SJCRH30 (cell line): ENCODE results near the gene KRT84. TPM values are rescaled to one million over a fixed set of nuclear protein-coding genes. Genes with fewer than 3 reads are reported as not detected.

Source experiments
- DNase-seq, 2 experiments: peaks; one replicate each; pipeline ENCODE4 v3.0.0-alpha.2; 2015 to 2020
- H3K27ac ChIP-seq: fragments of 250-450 bp; sonication (Bioruptor Pico); 2 replicates; pipeline ENCODE4 v1.5.1; 2020; ENCODE audit warnings: mild to moderate bottlenecking, moderate library complexity
- H3K27me3 ChIP-seq: fragments of 250-450 bp; sonication (Bioruptor Pico); 2 replicates; pipeline ENCODE4 v1.5.1; 2020; ENCODE audit warnings: mild to moderate bottlenecking, moderate library complexity
- H3K36me3 ChIP-seq: fragments of 250-450 bp; sonication (Bioruptor Pico); 2 replicates; pipeline ENCODE4 v1.5.1; 2020; ENCODE audit warnings: mild to moderate bottlenecking, moderate library complexity
- H3K4me1 ChIP-seq: fragments of 250-450 bp; sonication (Bioruptor Pico); 2 replicates; pipeline ENCODE4 v1.5.1; 2020; ENCODE audit warnings: mild to moderate bottlenecking, moderate library complexity
- H3K4me3 ChIP-seq: fragments of 250-450 bp; sonication (Bioruptor Pico); 2 replicates; pipeline ENCODE4 v1.5.1; 2020; ENCODE audit warnings: mild to moderate bottlenecking, moderate library complexity
- H3K9me3 ChIP-seq: fragments of 250-450 bp; sonication (Bioruptor Pico); replicated peaks from 2 replicates; pipeline ENCODE4 v1.5.1; 2020; ENCODE audit warnings: mild to moderate bottlenecking, moderate library complexity
- total RNA-seq: library from RNA; depleted of rRNA; stranded (reverse); fragments of >200 nt; shearing (Covaris generic); gene quantifications from 2 replicates; pipeline ENCODE4 v1.2.3, GENCODE V29; 2014

KRT84 gene
- total RNA-seq, 1 experiment from 2014 or later: not detected

DNA sequence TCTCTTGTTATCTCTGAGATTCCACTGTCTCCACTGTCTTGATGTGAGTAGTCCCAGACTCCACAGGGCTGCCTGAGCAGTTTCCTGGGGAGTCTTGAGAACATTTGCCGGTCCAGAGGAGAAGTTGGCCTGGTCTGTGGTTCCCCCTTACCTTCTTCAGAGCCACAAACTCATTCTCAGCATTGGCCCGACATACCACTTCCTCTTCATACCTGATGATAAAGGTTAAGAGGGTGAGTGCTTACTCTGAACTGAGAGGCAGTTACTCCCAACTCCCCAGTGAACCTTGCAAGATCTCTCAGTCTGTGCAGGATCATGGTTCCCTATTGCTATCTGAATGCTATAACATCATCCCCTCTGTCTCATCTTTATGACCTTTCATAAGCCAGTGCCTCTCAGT lies 2.6 kb downstream of the KRT84 start:
- H3K36me3 ChIP-seq: no peaks in the 10 kb centered on the region
- no peaks in the 10 kb centered on the region for H3K4me1 ChIP-seq
- H3K27me3 ChIP-seq: 0 out of 2 replicates have a peak, but pooled peaks cover 6% of the 10 kb centered on the region
- H3K27ac ChIP-seq: no peak overlapping the region
- H3K4me3 ChIP-seq: no peak overlapping the region
- no peak for DNase-seq
- H3K9me3 ChIP-seq: no peaks in the 10 kb centered on the region

DNA sequence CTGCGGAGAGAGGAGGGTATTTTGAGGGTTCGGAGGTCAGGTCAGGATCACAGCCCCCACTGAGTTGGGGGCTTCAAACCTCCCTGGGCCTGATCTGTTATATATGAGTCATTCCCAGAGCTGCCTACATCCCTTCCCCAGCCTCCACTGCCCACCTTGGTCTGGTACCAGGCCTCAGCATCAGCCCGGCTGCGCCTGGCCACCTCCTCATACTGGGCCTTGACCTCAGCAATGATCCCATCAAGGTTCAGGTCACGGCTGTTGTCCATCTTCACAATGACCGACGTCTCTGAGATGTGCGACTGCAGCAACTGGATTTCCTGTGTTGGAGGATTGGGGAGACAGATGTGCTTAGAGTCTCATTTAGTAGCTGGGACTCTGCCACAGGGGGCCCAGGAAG lies 4.2 kb downstream of the KRT84 start:
- Histone ChIP-seq H3K27ac (no peak overlapping the region), H3K4me3 (no peak overlapping the region), H3K36me3 (no peaks in the 10 kb centered on the region), H3K9me3 (no peaks in the 10 kb centered on the region), H3K27me3 (0 out of 2 replicates have a peak, but pooled peaks cover 4% of the 10 kb centered on the region), H3K4me1 (no peaks in the 10 kb centered on the region)
- DNase-seq: no peak

DNA sequence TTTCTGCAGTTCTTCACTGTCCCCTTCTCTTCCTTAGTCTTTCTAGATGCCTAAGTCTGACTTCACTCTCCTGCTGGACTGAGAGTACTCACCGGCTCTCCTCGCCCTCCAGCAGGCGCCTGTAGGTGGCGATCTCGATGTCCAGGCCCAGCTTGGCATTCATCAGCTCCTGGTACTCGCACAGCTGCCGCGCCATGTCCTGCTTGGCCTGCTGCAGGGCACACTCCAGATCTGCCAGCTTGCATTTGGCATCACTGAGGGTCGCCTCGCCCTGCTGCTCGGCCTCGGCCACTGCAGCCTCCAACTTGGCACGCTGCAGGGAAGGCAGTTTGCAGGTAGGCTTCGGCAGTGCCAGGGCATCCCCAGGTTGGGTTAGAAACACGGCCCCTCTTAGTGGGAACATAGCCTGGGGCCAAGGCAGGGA lies 5.2 kb downstream of the KRT84 start:
- no peaks in the 10 kb centered on the region for H3K4me1 ChIP-seq
- no peak for DNase-seq
- no peak overlapping the region for H3K27ac ChIP-seq
- no peaks in the 10 kb centered on the region for H3K36me3 ChIP-seq
- H3K4me3 ChIP-seq: no peak overlapping the region
- H3K9me3 ChIP-seq: no peaks in the 10 kb centered on the region
- H3K27me3 ChIP-seq: 0 out of 2 replicates have a peak, but pooled peaks cover 2% of the 10 kb centered on the region

DNA sequence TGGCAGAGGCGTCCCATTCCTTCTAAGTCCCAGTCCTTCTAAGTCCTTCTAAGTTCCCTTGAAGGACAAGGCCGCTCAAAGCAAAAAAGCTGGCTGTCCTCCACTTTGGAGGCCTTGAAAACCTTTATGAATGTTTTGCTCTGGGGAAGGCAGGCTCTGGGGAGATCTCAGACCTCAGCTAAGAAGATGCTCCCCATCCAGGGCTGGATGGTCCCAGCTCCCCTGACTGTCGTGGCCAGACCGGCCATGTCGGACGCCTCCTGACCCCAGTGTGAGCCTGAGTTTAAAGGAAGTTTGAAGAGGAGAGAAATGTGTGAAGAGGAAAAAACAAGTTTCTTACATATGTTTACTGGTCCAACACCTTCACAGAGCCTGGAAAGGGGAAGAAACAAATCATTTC lies 5.9 kb downstream of the KRT84 start:
- Histone ChIP-seq H3K9me3 (no peaks in the 10 kb centered on the region), H3K27ac (no peak overlapping the region), H3K4me1 (no peaks in the 10 kb centered on the region), H3K36me3 (no peaks in the 10 kb centered on the region), H3K4me3 (no peak overlapping the region), H3K27me3 (no peaks in the 10 kb centered on the region; the same call in 1 of the 2 replicates)
- no peak for DNase-seq

DNA sequence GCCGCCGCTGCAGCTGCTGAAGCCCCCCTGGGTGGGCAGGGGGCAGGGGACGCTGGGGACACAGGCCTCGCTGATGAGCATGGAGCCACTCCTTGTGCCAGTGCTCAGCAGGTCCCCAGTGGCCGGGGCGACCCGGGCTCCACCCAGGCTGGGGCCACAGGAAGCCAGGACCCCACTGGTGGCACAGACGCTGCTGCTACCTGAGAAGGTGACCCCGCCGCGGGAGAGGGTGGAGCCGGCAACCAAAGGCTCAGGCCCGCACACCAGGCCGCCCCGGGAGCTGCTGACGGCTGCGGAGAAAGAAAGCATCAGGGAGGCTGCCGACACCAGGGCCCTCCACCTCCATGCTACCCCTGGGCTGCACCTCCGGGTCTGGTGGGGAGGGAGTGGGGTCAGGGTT lies 7.4 kb downstream of the KRT84 start:
- no peak for DNase-seq
- H3K9me3 ChIP-seq: no peaks in the 10 kb centered on the region
- H3K4me3 ChIP-seq: no peak overlapping the region
- no peaks in the 10 kb centered on the region; the same call in 1 of the 2 replicates for H3K27me3 ChIP-seq
- no peak overlapping the region for H3K27ac ChIP-seq
- no peaks in the 10 kb centered on the region for H3K36me3 ChIP-seq
- H3K4me1 ChIP-seq: no peaks in the 10 kb centered on the region

DNA sequence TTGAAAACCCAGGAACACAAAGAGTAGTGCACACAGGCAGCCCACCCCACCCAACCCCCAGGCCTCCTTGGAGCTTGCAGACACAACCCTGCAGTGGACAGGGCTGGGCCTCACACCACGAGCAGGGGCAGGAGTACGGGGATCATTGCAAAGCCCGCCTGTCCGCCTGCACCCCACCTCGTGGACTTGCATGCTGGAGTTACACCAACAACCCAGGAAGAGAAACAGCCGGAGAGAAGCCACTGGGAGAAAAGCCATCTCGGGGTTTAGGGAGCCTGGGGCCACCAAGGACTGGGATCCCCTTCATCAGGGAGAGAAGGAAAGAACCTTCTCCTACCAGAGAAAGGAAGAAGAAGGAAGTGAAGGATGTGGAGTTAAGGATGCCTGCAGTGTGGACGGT lies 8.2 kb downstream of the KRT84 start:
- DNase-seq: no peak
- no peaks in the 10 kb centered on the region for H3K9me3 ChIP-seq
- H3K27me3 ChIP-seq: no peaks in the 10 kb centered on the region; the same call in 1 of the 2 replicates
- H3K4me1 ChIP-seq: no peaks in the 10 kb centered on the region
- H3K4me3 ChIP-seq: no peak overlapping the region
- no peaks in the 10 kb centered on the region for H3K36me3 ChIP-seq
- H3K27ac ChIP-seq: no peak overlapping the region

DNA sequence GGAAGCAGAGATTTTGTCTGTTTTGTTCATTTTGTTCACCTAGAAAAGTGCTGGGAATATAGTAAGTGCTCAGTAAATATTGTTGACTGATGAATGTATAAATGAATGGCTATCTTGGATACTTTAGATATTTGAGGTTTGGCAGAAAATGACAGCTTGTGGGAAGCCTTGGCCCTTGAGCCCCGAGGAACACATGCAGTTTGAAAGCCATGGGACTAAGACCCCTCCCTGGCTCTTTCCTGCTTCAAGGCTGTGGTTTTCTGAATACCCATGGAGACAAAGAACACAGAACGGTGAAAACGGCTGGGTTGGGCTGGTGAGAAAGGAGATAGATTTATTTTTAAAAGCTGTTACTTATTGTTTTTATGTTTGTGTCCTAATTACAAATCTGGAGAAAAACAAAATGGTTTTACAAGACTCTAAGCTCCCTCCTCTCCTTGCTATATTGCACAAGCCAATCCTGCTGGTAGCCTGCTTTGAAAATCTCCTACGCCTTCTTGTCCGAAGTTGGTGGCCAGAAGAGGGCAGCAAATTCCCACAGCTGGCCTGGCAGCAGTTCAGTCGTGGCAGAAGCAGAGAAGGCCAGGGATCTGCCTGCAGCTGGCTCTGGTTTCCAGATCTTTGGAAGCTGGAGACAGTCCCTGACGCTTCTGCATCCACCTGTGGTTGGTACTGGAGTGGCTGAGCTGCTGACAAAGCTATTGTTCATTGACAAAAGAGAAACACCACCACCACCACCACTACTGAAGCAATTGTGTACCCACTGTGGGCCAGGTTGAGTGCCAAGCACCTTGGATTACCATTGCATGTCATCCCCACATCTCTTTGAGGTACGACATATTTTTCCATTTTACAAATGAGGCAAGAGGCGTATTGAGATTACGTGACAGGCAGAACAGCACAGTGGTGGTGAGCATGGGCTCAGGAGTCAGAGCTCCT lies 13.0 kb downstream of the KRT84 start:
- H3K27me3 ChIP-seq: no peaks in the 10 kb centered on the region; the same call in 1 of the 2 replicates
- DNase-seq: peak; percentile 76 to 81
- H3K4me3 ChIP-seq: no peak overlapping the region
- no peaks in the 10 kb centered on the region; the same call in 1 of the 2 replicates for H3K4me1 ChIP-seq
- H3K9me3 ChIP-seq: no peaks in the 10 kb centered on the region
- H3K36me3 ChIP-seq: no peaks in the 10 kb centered on the region
- no peak overlapping the region for H3K27ac ChIP-seq

DNA sequence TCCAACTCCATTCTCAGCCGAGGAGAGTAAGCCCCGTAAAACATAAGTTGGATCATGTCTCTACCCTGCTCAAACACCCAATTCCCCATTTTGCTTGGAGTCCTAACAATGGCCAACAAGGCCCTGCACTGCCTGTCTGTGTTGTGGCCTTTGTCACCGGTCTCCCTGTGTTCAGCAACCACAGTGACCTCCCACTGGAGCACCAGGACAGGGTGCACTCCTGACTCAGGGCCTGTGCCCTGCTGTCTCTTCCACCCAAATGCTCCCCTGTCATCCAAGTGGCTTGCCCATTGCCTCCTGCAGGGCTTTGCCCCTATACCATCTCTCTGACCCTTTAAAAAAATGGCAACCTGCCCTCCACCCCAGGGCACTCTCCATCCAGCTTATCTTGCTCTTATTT lies 13.7 kb downstream of the KRT84 start:
- H3K4me1 ChIP-seq: no peaks in the 10 kb centered on the region; the same call in 1 of the 2 replicates
- no peaks in the 10 kb centered on the region for H3K36me3 ChIP-seq
- DNase-seq: no peak
- no peaks in the 10 kb centered on the region for H3K9me3 ChIP-seq
- no peak overlapping the region for H3K27ac ChIP-seq
- no peak overlapping the region for H3K4me3 ChIP-seq
- no peaks in the 10 kb centered on the region; the same call in 1 of the 2 replicates for H3K27me3 ChIP-seq

DNA sequence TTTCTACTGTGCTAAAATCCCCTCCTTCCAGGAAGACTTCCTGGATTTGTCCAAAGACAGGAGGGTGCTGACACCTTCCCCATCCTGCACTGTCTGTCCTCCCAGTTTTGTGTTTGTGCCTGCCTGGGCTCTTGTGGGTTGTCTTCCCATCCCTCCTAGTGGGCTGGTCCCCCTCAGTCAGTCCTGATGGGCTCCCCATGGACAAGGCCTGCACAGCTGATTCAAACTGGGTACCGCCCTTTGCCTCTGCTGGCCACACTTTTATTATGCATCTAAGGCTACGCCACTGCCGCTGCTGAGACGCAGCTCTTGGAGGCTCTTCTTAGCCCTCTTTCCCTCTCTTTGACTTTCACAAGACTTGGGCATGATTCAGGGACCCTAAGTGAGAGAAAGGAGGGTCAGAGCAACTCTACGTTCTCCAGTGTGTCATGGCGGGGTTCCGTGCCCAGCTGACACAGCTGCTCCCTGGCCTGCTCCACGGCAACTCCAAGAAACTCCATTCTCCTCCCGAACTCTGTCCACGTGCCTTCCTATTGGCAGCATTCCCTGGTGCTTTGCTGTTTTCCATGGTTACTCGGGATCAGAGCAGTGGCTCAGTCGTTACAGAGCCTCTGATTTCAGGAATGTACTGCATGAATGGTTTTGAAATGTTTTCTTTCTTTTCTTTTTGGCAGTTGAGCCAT lies 14.4 kb downstream of the KRT84 start:
- Histone ChIP-seq H3K27me3 (no peaks in the 10 kb centered on the region; the same call in 1 of the 2 replicates), H3K27ac (no peak overlapping the region), H3K36me3 (no peaks in the 10 kb centered on the region), H3K9me3 (no peaks in the 10 kb centered on the region), H3K4me3 (no peak overlapping the region), H3K4me1 (no peaks in the 10 kb centered on the region; the same call in 1 of the 2 replicates)
- no peak for DNase-seq

DNA sequence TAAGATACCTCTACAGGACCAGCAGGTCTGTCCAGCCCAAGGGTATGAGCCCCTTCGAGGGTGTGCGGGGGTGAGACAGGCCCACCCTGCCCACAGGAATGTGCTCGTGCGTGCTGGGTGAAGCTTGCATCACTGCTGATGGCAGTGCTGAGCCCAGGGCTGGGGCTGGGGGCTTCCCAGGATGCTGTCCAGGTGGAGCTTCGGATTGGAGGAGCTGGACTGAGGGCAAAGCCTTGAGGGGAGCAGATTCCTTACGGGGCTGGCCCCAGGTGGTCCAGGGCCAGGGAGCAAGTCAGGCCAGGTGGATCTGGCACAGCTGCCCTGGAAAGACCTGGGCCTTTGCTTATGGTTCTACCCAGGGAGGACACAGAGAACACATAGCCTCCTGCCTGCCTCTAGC lies 15.6 kb downstream of the KRT84 start:
- H3K9me3 ChIP-seq: no peaks in the 10 kb centered on the region

DNA sequence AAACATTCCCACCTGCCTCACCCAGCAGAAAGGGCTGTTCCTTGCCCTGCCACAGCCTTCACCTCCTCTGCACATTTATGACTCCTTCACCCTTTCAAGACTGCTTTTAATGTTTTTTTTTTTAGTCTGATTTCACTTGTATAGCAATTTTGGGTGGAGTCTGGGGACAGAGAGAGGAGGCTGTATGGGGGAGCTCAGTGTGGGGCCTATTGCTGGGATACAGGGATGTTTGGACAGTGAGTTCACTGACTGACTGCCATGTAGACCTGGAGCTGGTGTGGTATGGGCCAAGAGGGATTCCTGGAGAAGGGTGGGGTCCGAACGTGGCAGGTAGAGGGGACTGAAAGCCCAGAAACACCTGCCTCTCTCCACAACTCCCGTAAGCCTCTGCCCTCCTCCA lies 16.2 kb downstream of the KRT84 start:
- no peak for DNase-seq
- Histone ChIP-seq H3K4me3 (no peak overlapping the region), H3K9me3 (no peaks in the 10 kb centered on the region), H3K27me3 (no peaks in the 10 kb centered on the region), H3K27ac (no peak overlapping the region), H3K36me3 (no peaks in the 10 kb centered on the region), H3K4me1 (no peaks in the 10 kb centered on the region; the same call in 1 of the 2 replicates)

More for the DNA sequence above, 15.6 kb downstream of the KRT84 start:
- Histone ChIP-seq H3K36me3 (no peaks in the 10 kb centered on the region), H3K27me3 (no peaks in the 10 kb centered on the region), H3K27ac (no peak overlapping the region), H3K4me3 (no peak overlapping the region), H3K4me1 (no peaks in the 10 kb centered on the region; the same call in 1 of the 2 replicates)
- no peak for DNase-seq

DNA sequence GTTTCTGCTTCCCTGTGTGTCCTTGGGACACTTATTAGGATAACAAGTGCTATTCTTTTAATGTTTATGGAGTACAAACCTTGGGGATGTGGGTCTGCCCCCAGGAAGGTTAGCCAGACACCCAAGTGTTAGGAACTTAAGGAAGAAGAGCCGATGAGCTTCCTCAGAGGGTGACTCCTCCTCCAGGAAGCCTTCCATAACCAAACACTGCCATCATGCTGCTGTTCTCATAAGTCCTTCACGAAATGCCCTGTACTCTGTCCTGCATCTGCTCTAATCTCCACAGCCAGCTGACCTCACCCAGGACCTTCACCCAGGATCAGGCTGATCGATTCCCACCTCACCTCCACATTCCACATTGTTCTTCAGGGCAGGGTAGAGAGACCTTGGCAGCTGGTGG lies 16.9 kb downstream of the KRT84 start:
- Histone ChIP-seq H3K9me3 (no peaks in the 10 kb centered on the region), H3K4me3 (no peak overlapping the region), H3K27me3 (no peaks in the 10 kb centered on the region), H3K36me3 (no peaks in the 10 kb centered on the region), H3K4me1 (no peaks in the 10 kb centered on the region; the same call in 1 of the 2 replicates), H3K27ac (no peak overlapping the region)
- no peak for DNase-seq

DNA sequence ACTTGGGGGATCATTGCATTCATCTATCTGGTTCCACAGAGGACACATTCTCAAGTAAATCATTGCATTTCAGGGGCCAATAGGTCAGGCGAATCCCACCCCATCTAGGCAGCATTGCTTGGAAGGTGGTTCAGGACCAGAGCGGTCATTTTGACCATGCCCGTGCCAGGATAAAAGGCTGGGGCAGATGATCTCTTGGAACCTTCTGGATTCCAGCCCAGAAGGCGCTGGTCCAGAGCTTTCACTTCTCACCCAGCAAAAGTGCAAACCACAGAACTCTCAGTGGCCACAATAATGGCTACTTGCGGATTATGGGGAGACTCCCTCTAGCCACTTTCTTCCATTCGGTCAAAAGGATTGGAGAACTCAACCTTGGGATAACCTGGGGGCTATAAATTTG lies 17.6 kb downstream of the KRT84 start:
- Histone ChIP-seq H3K27me3 (no peaks in the 10 kb centered on the region), H3K27ac (no peak overlapping the region), H3K36me3 (no peaks in the 10 kb centered on the region)

DNA sequence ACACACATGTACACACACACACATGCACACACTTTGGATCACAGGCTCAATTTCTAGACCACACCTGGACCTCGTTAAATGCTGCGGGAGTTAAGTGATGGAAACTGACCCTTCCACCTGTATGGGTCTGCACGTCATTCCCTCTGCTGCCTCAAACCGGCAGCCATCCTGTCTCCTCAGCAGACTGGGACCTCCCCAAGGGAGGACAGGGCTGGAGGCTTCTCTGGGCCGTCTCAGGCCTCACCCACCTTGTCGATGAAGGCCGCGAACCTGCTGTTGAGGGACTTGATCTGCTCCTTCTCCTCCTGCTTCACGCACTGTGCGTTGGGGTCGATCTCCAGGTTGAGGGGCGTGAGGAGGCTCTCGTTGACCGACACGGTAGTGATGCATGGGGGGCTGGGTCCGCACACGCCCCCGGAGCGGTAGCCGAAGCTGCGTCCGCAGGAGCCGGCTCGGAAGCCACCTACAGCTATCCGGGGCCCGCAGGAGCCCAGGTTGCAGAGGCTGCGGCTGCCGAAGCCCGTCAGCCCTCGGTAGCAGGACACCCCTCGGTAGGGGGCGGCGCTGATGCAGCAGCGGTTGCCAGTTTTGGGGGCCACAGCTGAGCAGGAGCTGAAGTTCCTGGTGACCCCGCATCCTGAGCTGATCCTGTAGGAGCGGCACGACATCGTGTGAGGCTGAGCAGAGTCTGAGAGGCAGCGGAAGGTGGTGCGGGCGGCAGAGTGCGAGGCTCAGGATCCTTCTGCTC lies 18.5 kb downstream of the KRT84 start, which contains the start of gene KRT85:
KRT85 (minus strand) TSS at position 744 of the 748 bp plus-strand sequence; CDS start at position 668, 76 bp downstream.
- Histone ChIP-seq H3K27ac (no peak within 1 kb of the TSS), H3K27me3 (no peaks in the 10 kb centered on the region), H3K9me3 (no peaks in the 10 kb centered on the region), H3K36me3 (no peaks in the 10 kb centered on the region), H3K4me3 (no peak within 1 kb of the TSS), H3K4me1 (no peaks in the 10 kb centered on the region; the same call in 1 of the 2 replicates)
- no peak for DNase-seq

More for the DNA sequence above, 17.6 kb downstream of the KRT84 start:
- Histone ChIP-seq H3K9me3 (no peaks in the 10 kb centered on the region), H3K4me1 (no peaks in the 10 kb centered on the region; the same call in 1 of the 2 replicates), H3K4me3 (no peak overlapping the region)
- no peak for DNase-seq
